Small intestine (tissue), 7 donors: ENCODE data around the gene TTLL10. TPM values are rescaled to one million over a fixed set of nuclear protein-coding genes. Genes with fewer than 3 reads are reported as not detected.
A peak's percentile ranks its signal among the peaks of the same experiment; 100 is the strongest.

Experiments used
- DNase-seq, 2 donors: peaks; one replicate each; pipeline versions ENCODE4 v3.0.0 to v3.0.0-alpha.2; 2013
- FAIRE-seq: peaks from 2 replicates; lab custom pipeline; 2012; peaks lifted over from hg19 to GRCh38; lab: Jason Lieb, UNC
- H3K27ac ChIP-seq, 3 donors: one replicate each; pipeline ENCODE4 v1.5.1; 2013; ENCODE audit warnings: low read length in 2 of 3, mild to moderate bottlenecking in 2 of 3, control low read depth in 1 of 3, inconsistent platforms in 1 of 3, low read depth in 1 of 3, moderate library complexity in 1 of 3
- H3K27me3 ChIP-seq, 3 donors: one replicate each; pipeline ENCODE4 v1.6.1; 2013; ENCODE audit warnings: low read length in 3 of 3, inconsistent platforms in 1 of 3; ENCODE audit not compliant: control insufficient read depth in 3 of 3, insufficient read depth in 3 of 3
- H3K36me3 ChIP-seq, 3 donors: one replicate each; pipeline ENCODE4 v1.6.1; 2013; ENCODE audit warnings: low read length in 3 of 3, inconsistent platforms in 1 of 3, low read depth in 1 of 3, mild to moderate bottlenecking in 1 of 3, moderate library complexity in 1 of 3; ENCODE audit not compliant: control insufficient read depth in 3 of 3, insufficient read depth in 2 of 3
- H3K4me1 ChIP-seq, 3 donors: one replicate each; pipeline ENCODE4 v1.6.1; 2013; ENCODE audit warnings: low read length in 2 of 3, inconsistent platforms in 1 of 3, low read depth in 1 of 3, mild to moderate bottlenecking in 1 of 3, moderate library complexity in 1 of 3; ENCODE audit not compliant: control insufficient read depth in 3 of 3, insufficient read depth in 2 of 3
- H3K4me3 ChIP-seq, 3 donors: one replicate each; pipeline ENCODE4 v1.5.1; 2013; ENCODE audit warnings: low read length in 3 of 3, control low read depth in 1 of 3, inconsistent platforms in 1 of 3, low read depth in 1 of 3, mild to moderate bottlenecking in 1 of 3, moderate library complexity in 1 of 3
- H3K9me3 ChIP-seq, 2 donors: one replicate each; pipeline ENCODE4 v1.6.1; 2013; ENCODE audit warnings: low read depth in 1 of 2, low read length in 1 of 2; ENCODE audit not compliant: control insufficient read depth in 2 of 2, insufficient read depth in 1 of 2
- WGBS, 3 donors: extraction: QIAGEN DNeasy Blood & Tissue Kit; methylation state at CpG; one replicate each; pipeline ENCODE4 v1.1.7; 2013; 5-methylcytosine and 5-hydroxymethylcytosine counted together
- polyA plus RNA-seq, 4 donors: library from polyadenylated mRNA; stranded (reverse) in 3 of 4; unstranded in 1 of 4; fragments of 200-250 nt in 3 of 4; fragments of 120-200 nt in 1 of 4; gene quantifications; one replicate each; pipeline versions ENCODE4 v1.2.1 to v1.2.3, GENCODE V29; 2013
- donor health status: healthy with polysubstance abuse.
- donor health status: control.
- donor health status: control.
- donor health status: Bipolar disorder and iron deficiency.
- donor health status: healthy.

TTLL10 gene
- polyA plus RNA-seq, 4 donors, result 0.21 to 0.36 TPM; not detected in 2

- H3K36me3 ChIP-seq, result peaks cover 0 to 70% (median 0%) of the 10 kb centered on the region in 3 donors
- peak overlapping the region; percentile 95 to 97 (median 96) for H3K27ac ChIP-seq
- FAIRE-seq, result no peak
- no peaks in the 10 kb centered on the region for H3K9me3 ChIP-seq
- peaks cover 0 to 46% (median 2%) of the 10 kb centered on the region in 3 donors for H3K4me1 ChIP-seq
- peak overlapping the region; percentile 68 to 76 (median 75) for H3K4me3 ChIP-seq
- WGBS, 3 donors, result 9 to 51% (median 29%) methylated on average over 48 of the region's 48 CpGs
- DNase-seq, result peak; percentile 82 to 90
- no peaks in the 10 kb centered on the region for H3K27me3 ChIP-seq
Observed at GRCh38 chr1:1164701-1165451, 8.8 kb upstream of the TTLL10 start.

- FAIRE-seq (no peak), DNase-seq (peak in 1 of 2 donors; percentile 40)
- peaks cover 0 to 41% (median 2%) of the 10 kb centered on the region in 3 donors for H3K4me1 ChIP-seq
- H3K9me3 ChIP-seq, result no peaks in the 10 kb centered on the region
- H3K36me3 ChIP-seq, result peaks cover 0 to 73% (median 0%) of the 10 kb centered on the region in 3 donors
- peak overlapping the region; percentile 95 to 97 (median 96) for H3K27ac ChIP-seq
- peak overlapping the region; percentile 27 to 76 (median 75) for H3K4me3 ChIP-seq
- WGBS, 3 donors, result 16 to 57% (median 30%) methylated on average over 12 of the region's 12 CpGs
- H3K27me3 ChIP-seq, result no peaks in the 10 kb centered on the region
Observed at GRCh38 chr1:1165485-1165884, 8.2 kb upstream of the TTLL10 start.

GRCh38 chr1:1165900-1166421, 7.7 kb upstream of the TTLL10 start:
- Histone ChIP-seq H3K9me3 (no peaks in the 10 kb centered on the region), H3K27ac (peak overlapping the region; percentile 95 to 97 (median 96)), H3K4me3 (peak overlapping the region; percentile 27 to 76 (median 75)), H3K4me1 (peaks cover 0 to 41% (median 2%) of the 10 kb centered on the region in 3 donors), H3K27me3 (no peaks in the 10 kb centered on the region), H3K36me3 (peaks cover 0 to 73% (median 0%) of the 10 kb centered on the region in 3 donors)
- FAIRE-seq (no peak), DNase-seq (peak in 1 of 2 donors; percentile 30)
- WGBS, 3 donors, result 18 to 42% (median 24%) methylated on average over 20 to 23 of the region's 23 CpGs

- Histone ChIP-seq H3K4me3 (peak overlapping the region; percentile 17 to 75 (median 28)), H3K4me1 (peaks cover 0 to 41% (median 2%) of the 10 kb centered on the region in 3 donors), H3K27ac (peak overlapping the region in 2 of 3 donors; percentile 1 to 18), H3K9me3 (no peaks in the 10 kb centered on the region), H3K36me3 (peaks cover 0 to 68% (median 0%) of the 10 kb centered on the region in 3 donors), H3K27me3 (peaks cover 0 to 2% (median 0%) of the 10 kb centered on the region in 3 donors)
- DNase-seq, result no peak
- 17 to 53% (median 45%) methylated on average over 34 to 44 of the region's 44 CpGs for WGBS, 3 donors
- no peak for FAIRE-seq
Observed at GRCh38 chr1:1166642-1167397, 6.9 kb upstream of the TTLL10 start.

GRCh38 chr1:1167398-1167821, 6.3 kb upstream of the TTLL10 start:
- H3K4me1 ChIP-seq, result peaks cover 0 to 35% (median 2%) of the 10 kb centered on the region in 3 donors
- H3K27me3 ChIP-seq, result peaks cover 0 to 2% (median 0%) of the 10 kb centered on the region in 3 donors
- H3K4me3 ChIP-seq, result peak overlapping the region in 2 of 3 donors; percentile 28 to 75
- 34 to 55% (median 41%) methylated on average over 16 to 20 of the region's 20 CpGs for WGBS, 3 donors
- no peaks in the 10 kb centered on the region for H3K9me3 ChIP-seq
- peaks cover 0 to 68% (median 0%) of the 10 kb centered on the region in 3 donors for H3K36me3 ChIP-seq
- peak; percentile 71 to 83 for DNase-seq
- H3K27ac ChIP-seq, result peak overlapping the region in 1 of 3 donors; percentile 35
- no peak for FAIRE-seq

- Histone ChIP-seq H3K27me3 (peaks cover 0 to 5% (median 1%) of the 10 kb centered on the region in 3 donors), H3K9me3 (no peaks in the 10 kb centered on the region), H3K4me1 (peaks cover 0 to 35% (median 2%) of the 10 kb centered on the region in 3 donors), H3K4me3 (peak overlapping the region in 1 of 3 donors; percentile 19), H3K36me3 (peaks cover 0 to 69% (median 0%) of the 10 kb centered on the region in 3 donors), H3K27ac (peak overlapping the region in 1 of 3 donors; percentile 35)
- no peak for FAIRE-seq
- peak in 1 of 2 donors; percentile 25 for DNase-seq
- 40 to 68% (median 58%) methylated on average over 26 to 36 of the region's 36 CpGs for WGBS, 3 donors
Observed at GRCh38 chr1:1167841-1168450, 5.7 kb upstream of the TTLL10 start.

GRCh38 chr1:1168451-1169411, 4.9 kb upstream of the TTLL10 start:
- Histone ChIP-seq H3K4me3 (no peak overlapping the region), H3K27me3 (peaks cover 0 to 13% (median 3%) of the 10 kb centered on the region in 3 donors), H3K9me3 (no peaks in the 10 kb centered on the region), H3K4me1 (peaks cover 0 to 41% (median 2%) of the 10 kb centered on the region in 3 donors), H3K36me3 (peaks cover 0 to 71% (median 0%) of the 10 kb centered on the region in 3 donors), H3K27ac (no peak overlapping the region)
- 60 to 71% (median 66%) methylated on average over 33 to 37 of the region's 37 CpGs for WGBS, 3 donors
- no peak for FAIRE-seq
- peak in 1 of 2 donors; percentile 59 for DNase-seq
